GM20431 (cell line): ENCODE data around the gene LRP1B.

ENCODE experiments used
- in situ Hi-C: fragments of 300-500 bp; cut with MseI, MboI; formaldehyde crosslinking; loops from one replicate; pipeline ENCODE4 v1.15.0; 2020; ENCODE audit warnings: low sequenced_read_pairs; ENCODE audit not compliant: unreplicated experiment

The LRP1B gene

GRCh38 chr2:141710589-141711239 lies 420.1 kb downstream of the LRP1B start:
- in situ Hi-C loops, result no loop called here

DNA sequence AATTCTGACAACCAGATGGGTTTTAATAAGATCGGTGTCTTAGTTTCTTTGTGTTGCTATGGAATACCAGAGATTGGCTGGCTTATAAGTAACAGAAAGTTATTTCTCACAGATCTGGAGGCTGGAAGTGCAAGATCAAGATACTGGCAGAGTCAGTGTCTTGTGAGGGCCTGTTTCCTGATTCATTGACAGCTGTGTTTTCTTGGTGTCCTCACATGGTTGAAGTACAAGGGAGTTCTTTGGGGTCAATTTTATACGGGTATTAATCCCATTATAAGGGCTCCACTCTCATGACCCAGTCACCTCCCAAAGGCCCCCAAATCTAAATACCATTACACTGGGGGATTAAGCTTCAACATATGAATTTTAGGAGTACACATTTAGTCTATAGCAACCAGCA lies 421.1 kb downstream of the LRP1B start:
- in situ Hi-C loops, result no loop called here

- in situ Hi-C loops, result no loop called here
Measured at GRCh38 chr2:141707486-141707885, 423.3 kb downstream of the LRP1B start.

- in situ Hi-C loops, result no loop called here
Measured at GRCh38 chr2:141704541-141704940, 426.3 kb downstream of the LRP1B start.

DNA sequence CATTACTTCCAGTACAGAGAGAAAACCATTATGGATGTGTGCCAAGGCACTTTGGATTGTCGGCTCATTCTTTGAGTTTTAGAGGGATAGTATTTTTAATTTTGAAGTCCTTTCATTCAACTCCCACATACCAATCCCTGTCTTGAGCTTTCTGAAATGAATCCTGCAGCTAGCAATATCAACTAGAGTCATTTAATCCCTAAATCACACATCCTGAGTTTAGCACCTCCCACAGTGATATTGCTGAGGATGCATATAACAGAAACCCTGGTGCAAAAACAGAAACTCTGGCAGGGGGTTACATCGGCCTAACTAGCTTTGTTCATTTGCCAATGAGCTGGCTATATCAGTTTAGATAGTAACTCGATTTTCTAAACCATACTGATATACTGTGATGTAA lies 427.3 kb downstream of the LRP1B start:
- in situ Hi-C loops, result no loop called here

DNA sequence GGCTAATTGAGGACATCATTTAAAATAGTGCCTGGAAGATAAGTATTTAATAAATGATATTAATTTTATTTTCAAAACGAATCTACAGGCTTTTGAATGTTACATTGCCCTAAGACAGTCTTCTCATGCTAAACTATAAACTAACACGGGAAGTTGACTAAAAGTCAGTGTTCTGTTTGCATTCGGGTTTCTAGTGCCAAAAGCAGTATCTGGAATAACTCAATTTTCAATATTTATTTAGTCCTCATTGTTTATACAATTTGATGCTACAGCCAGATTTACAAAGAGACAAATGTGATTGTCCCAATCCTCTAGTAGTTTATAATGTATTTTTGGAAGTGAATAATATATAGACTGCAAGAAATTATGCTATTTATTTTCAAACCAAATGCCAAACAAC lies 429.2 kb downstream of the LRP1B start:
- in situ Hi-C loops, result no loop called here

DNA sequence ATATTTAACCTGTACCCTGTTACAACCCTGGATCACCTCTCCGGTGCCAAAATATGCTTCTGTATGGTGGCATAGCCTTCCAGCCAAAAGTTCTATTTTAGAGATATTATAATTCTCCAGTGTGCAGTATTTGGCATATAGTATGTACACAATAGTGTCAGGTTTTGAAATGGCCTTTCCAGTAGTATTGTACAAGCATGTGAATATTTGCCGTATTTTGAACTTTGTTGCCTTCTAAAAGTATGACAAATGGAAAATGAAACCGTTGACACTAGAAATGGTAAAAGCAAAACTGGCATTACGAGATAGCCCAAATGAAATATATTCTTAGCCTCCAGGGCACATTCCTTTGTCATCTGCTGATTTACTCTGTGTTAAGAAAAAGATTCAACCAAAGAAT lies 431.2 kb downstream of the LRP1B start:
- in situ Hi-C loops, result no loop called here

- in situ Hi-C loops, result no loop called here
Measured at GRCh38 chr2:141698500-141698899, 432.3 kb downstream of the LRP1B start.

DNA sequence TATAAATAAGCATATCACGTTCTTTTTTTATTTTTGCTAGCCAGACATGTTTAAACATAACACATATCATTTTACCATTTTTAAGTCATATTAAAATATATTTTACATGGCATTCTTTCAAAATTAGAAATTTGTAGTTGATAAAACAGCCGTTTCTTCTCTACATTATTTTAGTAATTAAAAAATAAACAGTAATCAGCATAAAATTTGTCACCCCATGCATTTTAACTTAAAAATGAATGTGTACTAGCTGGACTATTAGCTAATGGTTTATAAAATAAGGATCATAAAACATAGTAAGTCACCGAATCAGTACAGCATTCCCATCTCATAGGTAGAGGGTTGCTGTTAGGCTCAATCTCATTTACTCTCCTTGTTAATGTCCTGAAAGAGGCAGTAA lies 433.8 kb downstream of the LRP1B start:
- in situ Hi-C loops, result no loop called here

DNA sequence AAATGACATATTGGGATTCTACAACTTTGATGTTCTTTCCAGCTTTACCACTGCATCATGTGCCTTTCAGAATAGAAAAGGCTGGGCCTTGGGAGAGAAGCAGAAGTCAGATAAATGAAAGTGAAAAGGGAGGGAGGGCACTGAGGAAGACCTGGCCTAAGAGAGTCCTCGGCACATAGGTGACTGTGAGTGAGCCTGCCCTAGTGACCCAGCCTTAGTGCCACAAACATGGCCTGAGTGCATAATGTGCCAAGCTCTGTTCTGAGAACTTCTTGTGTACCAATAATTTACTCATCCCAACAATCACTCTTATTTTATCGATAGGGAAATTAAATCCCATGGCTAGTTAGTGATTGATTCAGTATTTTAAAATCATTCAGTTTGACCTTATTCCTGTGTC lies 436.6 kb downstream of the LRP1B start:
- in situ Hi-C loops, result no loop called here

- in situ Hi-C loops, result no loop called here
Measured at GRCh38 chr2:141692829-141693228, 438.0 kb downstream of the LRP1B start.

DNA sequence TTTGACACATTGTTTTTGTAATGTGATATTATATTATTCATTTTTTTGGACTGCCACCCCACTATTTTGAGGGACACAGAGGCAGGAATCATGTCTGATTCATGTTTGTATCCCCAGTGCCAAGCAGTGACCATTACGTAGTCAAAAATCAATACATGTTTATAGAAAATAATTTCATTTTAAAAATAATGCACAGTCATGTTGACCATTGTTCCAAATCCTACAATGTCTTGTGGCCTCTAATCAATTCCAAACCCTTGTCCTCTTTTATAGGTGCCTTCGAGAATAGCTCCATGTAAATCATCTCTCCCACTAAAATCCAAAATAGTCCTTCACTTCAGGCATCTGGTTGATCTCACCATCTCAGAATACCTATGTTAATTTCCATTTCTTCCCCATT lies 454.7 kb downstream of the LRP1B start:
- in situ Hi-C loops, result no loop called here

- in situ Hi-C loops, result no loop called here
Measured at GRCh38 chr2:141666191-141666590, 464.6 kb downstream of the LRP1B start.

DNA sequence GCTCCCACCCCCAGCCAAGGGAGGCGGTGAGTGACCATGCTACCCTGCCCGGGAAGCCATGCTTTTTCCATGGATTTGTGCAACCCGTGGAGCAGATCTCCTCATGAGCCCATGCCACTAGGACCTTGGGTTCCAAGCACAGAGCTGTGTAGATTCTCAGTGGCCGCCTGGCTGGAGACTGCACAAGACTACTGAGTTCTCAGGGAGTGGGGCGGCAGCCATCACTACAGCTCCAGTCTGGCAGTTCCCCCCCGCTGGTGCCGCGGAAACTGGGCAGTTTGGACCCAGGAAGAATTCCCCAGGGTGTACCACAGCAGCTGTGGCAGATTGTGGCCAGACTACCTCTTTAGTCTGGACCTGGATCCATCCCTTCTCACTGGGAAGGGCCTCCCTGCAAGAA lies 470.6 kb downstream of the LRP1B start:
- in situ Hi-C loops, result no loop called here

DNA sequence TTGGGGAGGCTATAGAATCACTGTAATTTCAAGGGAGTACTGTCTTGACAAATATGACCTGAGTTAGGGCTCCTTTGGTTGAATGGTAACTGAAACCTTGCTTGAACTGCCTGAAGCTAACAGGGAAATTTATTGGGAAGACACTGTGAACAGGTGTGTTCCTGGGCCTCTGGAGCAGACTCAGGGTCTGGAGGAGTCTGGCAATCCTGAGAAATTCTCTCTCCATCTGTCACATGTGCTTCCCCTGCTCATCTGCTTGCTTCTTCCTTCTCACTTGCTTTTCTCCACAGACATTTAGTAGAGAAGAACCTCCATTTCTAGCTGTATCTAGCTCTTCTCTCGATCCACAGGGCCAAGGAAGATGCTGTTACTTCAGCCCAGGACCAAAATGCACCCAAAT lies 476.5 kb downstream of the LRP1B start:
- in situ Hi-C loops, result no loop called here

- in situ Hi-C loops, result no loop called here
Measured at GRCh38 chr2:141653184-141653583, 477.6 kb downstream of the LRP1B start.

DNA sequence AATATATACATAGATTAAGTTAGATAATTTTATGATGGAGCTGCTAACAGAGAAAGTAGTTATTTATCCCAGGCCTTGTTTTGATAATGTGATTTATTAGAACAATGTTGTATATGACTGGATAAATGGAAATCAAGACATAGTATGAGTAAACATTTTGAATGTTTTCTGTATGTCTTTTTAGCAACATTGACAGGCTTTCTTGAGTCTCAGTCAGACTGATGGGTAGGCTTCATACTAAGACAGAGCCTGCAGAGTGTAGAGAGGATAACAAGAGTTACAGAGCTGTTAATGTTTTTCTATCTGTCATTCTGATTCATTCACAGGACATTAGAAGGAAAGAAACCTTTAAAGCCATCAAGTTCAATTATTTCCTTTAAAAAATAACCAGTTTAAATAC lies 478.5 kb downstream of the LRP1B start:
- in situ Hi-C loops, result no loop called here

GRCh38 chr2:141647353-141647752 lies 483.5 kb downstream of the LRP1B start:
- in situ Hi-C loops, result no loop called here

DNA sequence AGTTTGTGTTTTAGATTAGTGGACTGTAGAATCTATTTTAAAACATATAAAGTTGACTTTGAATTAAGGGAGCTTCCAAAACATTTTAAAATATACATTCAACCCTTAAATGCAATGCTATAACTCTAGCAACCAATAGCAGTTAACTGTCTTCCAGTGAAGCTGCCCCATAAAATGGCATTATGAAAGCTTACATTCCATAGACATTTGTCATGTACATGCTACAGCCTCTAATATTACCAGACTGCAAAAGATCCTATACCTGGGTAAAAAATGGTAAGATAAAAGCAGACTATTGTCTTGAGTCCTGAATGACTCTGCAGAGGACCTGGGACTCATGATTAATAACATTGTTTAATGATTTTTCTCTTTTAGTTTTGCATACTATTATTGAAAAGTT lies 489.4 kb downstream of the LRP1B start:
- in situ Hi-C loops, result no loop called here

DNA sequence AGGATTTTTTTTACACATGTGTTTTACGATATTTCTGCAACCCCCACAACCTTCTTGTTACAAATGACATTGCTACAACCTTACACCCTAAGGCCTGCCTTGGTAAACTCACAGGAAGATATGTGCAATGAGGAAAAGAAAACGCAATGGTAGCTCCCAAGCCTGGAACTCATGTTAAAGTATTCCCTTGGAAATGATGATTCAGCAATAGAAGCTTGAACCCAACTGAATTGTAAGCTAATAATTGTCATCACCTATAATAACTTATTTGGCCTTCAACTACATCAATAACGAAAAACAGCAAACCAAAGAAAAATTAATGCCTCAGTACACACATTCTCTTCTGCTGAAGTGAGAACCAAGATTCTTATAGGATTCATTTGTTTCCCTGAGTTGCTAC lies 491.0 kb downstream of the LRP1B start:
- in situ Hi-C loops, result no loop called here

- in situ Hi-C loops, result no loop called here
Measured at GRCh38 chr2:141633132-141633531, 497.7 kb downstream of the LRP1B start.

DNA sequence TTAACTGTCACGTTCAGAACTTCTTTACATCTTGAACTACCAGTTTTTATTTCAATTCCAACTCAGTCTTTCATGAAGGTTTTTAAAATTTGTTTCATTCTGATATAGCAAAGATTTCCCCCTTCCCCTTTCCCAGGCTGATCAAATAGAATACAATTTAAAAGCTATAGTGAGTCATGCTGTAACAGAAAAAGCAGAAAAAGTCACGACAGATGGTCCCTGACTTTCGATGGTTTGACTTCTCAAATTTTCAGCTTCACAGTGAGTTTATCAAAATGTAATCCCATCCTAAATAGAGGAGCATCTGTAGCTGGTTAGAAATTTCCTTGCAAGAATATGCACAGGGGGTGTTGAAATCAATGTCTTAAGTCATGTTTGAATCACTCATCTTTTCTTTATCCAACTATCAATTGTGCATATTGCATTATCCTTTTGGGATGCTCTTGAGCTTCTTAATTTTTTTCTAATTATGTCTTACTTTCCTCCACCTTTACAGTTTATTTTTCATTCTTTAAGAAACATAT lies 500.3 kb downstream of the LRP1B start:
- in situ Hi-C loops, result no loop called here
